HEK293 (cell line): ENCODE data around the gene STIL.

ENCODE experiments used
- CTCF ChIA-PET: fragments of 350-600 bp; formaldehyde crosslinking; extraction: SDS; loops from one replicate; lab custom pipeline; 2021; ENCODE audit warnings: antibody characterized with exemption; lab: Yijun Ruan, JAX
- POLR2A ChIA-PET: fragments of 300-600 bp; formaldehyde crosslinking; extraction: SDS; loops from one replicate; lab custom pipeline; 2020; ENCODE audit warnings: antibody characterized with exemption, inconsistent platforms; lab: Yijun Ruan, JAX
- H3K27ac ChIP-seq: fragments of 200-500 bp; sonication (Bioruptor generic); 2 replicates; pipeline ENCODE4 v1.5.1; 2014; ENCODE audit warnings: low read depth, low read length, control low read depth, inconsistent platforms; ENCODE audit errors: extremely low read depth
- H3K36me3 ChIP-seq, 2 experiments: fragments of 200-500 bp in 1 of 2; sonication (Bioruptor generic) in 1 of 2; 1 replicate in 1 of 2; 2 replicates in 1 of 2; pipeline ENCODE4 v1.5.1; 2014 to 2017; ENCODE audit warnings: inconsistent platforms in 2 of 2, low read length in 2 of 2; ENCODE audit not compliant: control insufficient read depth in 2 of 2, insufficient read depth in 1 of 2
- H3K4me1 ChIP-seq: fragments of 200-500 bp; sonication (Bioruptor generic); 2 replicates; pipeline ENCODE4 v1.5.1; 2014; ENCODE audit warnings: mild to moderate bottlenecking, low read length, inconsistent platforms; ENCODE audit not compliant: control insufficient read depth, insufficient read depth
- H3K4me3 ChIP-seq: 2 replicates; pipeline ENCODE4 v1.5.1; 2011; ENCODE audit warnings: low read depth, mild to moderate bottlenecking, control low read depth, low read length, moderate library complexity
- H3K9me3 ChIP-seq: fragments of 200-500 bp; sonication (Bioruptor generic); 2 replicates; pipeline ENCODE4 v1.5.1; 2014; ENCODE audit warnings: low read depth, low read length, inconsistent platforms; ENCODE audit not compliant: control insufficient read depth, insufficient read depth
- KLF9 ChIP-seq: fragments of 450-650 bp; formaldehyde crosslinking; IDR thresholded peaks from 2 replicates; pipeline ENCODE4 v1.5.1; 2016; ENCODE audit warnings: missing biosample characterization, missing genetic modification characterization, low read depth
- MEIS1 ChIP-seq: sonication (generic); formaldehyde crosslinking; IDR thresholded peaks from 2 replicates; pipeline ENCODE4 v1.8.1; 2022; ENCODE audit warnings: missing genetic modification reagents, mild to moderate bottlenecking, borderline replicate concordance
- MZF1 ChIP-seq: fragments of 450-650 bp; formaldehyde crosslinking; IDR thresholded peaks from 2 replicates; pipeline ENCODE4 v1.5.1; 2017; ENCODE audit warnings: missing biosample characterization, missing genetic modification characterization, borderline replicate concordance
- ZNF223 ChIP-seq: fragments of 450-650 bp; formaldehyde crosslinking; IDR thresholded peaks from 2 replicates; pipeline ENCODE4 v1.5.1; 2016; ENCODE audit warnings: missing biosample characterization, missing genetic modification characterization
- ZNF23 ChIP-seq: fragments of 450-650 bp; formaldehyde crosslinking; IDR thresholded peaks from 2 replicates; pipeline ENCODE4 v1.5.1; 2016; ENCODE audit warnings: missing biosample characterization, missing genetic modification characterization, borderline replicate concordance
- ZNF521 ChIP-seq: fragments of 450-650 bp; formaldehyde crosslinking; IDR thresholded peaks from 2 replicates; pipeline ENCODE4 v1.5.1; 2017; ENCODE audit warnings: missing biosample characterization, mild to moderate bottlenecking, missing genetic modification characterization
- ZNF768 ChIP-seq: fragments of 450-650 bp; formaldehyde crosslinking; IDR thresholded peaks from 2 replicates; pipeline ENCODE4 v1.5.1; 2018; ENCODE audit warnings: missing biosample characterization, mild to moderate bottlenecking, missing genetic modification characterization
- ZSCAN16 ChIP-seq: fragments of 450-650 bp; formaldehyde crosslinking; IDR thresholded peaks from 2 replicates; pipeline ENCODE4 v1.5.1; 2016; ENCODE audit warnings: missing biosample characterization, missing genetic modification characterization
- ZSCAN30 ChIP-seq: fragments of 450-650 bp; IDR thresholded peaks from 2 replicates; pipeline ENCODE4 v1.5.1; 2018; ENCODE audit warnings: missing biosample characterization, mild to moderate bottlenecking, missing genetic modification characterization, moderate library complexity
- TF ChIP-seq, protein P1 (sequence below): fragments of 450-650 bp; formaldehyde crosslinking; IDR thresholded peaks from 2 replicates; pipeline ENCODE4 v1.5.1; 2016; ENCODE audit warnings: missing biosample characterization, missing genetic modification characterization
- TF ChIP-seq, protein P2 (sequence below): fragments of 450-650 bp; formaldehyde crosslinking; IDR thresholded peaks from 2 replicates; pipeline ENCODE4 v1.5.1; 2016; ENCODE audit warnings: missing biosample characterization, missing genetic modification characterization
- TF ChIP-seq, protein P3 (sequence below): fragments of 450-650 bp; formaldehyde crosslinking; conservative IDR thresholded peaks from 2 replicates; pipeline ENCODE4 v1.5.1; 2016; ENCODE audit warnings: low read depth, missing biosample characterization, missing genetic modification characterization
- TF ChIP-seq, protein P4 (sequence below): fragments of 450-650 bp; formaldehyde crosslinking; IDR thresholded peaks from 2 replicates; pipeline ENCODE4 v1.5.1; 2016; ENCODE audit warnings: missing biosample characterization, missing genetic modification characterization
- TF ChIP-seq, protein P5 (sequence below): fragments of 450-650 bp; formaldehyde crosslinking; IDR thresholded peaks from 2 replicates; pipeline ENCODE4 v1.5.1; 2016; ENCODE audit warnings: missing biosample characterization, missing genetic modification characterization, low read depth
- TF ChIP-seq, protein P6 (sequence below): fragments of 450-650 bp; formaldehyde crosslinking; IDR thresholded peaks from 2 replicates; pipeline ENCODE4 v1.5.1; 2016; ENCODE audit warnings: missing biosample characterization, missing genetic modification characterization
- TF ChIP-seq, protein P7 (sequence below): fragments of 450-650 bp; formaldehyde crosslinking; IDR thresholded peaks from 2 replicates; pipeline ENCODE4 v1.5.1; 2017; ENCODE audit warnings: missing biosample characterization, missing genetic modification characterization

Gene STIL

DNA sequence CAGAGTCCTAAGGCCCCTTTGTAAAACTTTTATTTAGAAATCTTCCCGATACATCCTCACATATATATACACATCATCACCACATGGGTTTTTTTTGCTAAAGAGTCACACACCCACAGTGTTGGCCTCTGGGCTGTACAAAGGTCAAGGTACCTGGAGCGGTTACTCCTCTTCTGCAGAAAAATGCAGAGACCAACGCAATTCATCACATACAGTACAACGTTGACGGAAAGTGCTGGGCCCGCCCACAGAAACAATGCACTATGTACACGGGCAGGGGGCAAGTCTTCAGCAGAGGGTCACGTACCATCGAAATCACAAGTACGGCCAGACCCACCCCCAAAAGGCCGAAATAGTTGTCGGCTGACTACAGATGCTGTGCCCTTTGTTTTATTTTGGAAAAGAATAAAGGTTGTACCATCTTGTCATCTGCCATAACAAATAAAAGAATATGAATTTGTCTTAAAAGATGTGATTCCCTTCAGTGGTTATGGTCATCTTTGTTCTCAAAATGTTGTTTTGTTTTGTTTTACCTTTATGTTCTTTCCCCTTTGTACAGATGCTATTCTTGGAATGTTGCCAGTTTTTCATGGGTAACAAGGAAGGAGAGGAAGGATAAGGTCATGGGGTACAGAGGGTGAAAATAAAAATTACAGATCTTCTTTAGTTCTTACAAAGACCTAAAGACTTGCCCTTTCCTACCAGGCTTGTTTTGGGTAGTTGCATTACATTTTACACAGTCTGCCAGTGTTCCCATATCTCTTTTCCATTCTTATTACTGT, 97.5 kb downstream of the STIL start:
- H3K27ac ChIP-seq = no peak overlapping the region
- ChIA-PET POLR2A (no interaction called here), CTCF (interaction anchor here (1.4 kb wide), 1 partner anchor 23 kb away, joined by 5 read pairs; no protein-coding TSS in a partner anchor)
- H3K9me3 ChIP-seq = no peaks in the 10 kb centered on the region
- no peak overlapping the region for H3K4me3 ChIP-seq
- H3K4me1 ChIP-seq = no peaks in the 10 kb centered on the region
- H3K36me3 ChIP-seq = no peaks in the 10 kb centered on the region
- TF ChIP-seq, protein P1, sequence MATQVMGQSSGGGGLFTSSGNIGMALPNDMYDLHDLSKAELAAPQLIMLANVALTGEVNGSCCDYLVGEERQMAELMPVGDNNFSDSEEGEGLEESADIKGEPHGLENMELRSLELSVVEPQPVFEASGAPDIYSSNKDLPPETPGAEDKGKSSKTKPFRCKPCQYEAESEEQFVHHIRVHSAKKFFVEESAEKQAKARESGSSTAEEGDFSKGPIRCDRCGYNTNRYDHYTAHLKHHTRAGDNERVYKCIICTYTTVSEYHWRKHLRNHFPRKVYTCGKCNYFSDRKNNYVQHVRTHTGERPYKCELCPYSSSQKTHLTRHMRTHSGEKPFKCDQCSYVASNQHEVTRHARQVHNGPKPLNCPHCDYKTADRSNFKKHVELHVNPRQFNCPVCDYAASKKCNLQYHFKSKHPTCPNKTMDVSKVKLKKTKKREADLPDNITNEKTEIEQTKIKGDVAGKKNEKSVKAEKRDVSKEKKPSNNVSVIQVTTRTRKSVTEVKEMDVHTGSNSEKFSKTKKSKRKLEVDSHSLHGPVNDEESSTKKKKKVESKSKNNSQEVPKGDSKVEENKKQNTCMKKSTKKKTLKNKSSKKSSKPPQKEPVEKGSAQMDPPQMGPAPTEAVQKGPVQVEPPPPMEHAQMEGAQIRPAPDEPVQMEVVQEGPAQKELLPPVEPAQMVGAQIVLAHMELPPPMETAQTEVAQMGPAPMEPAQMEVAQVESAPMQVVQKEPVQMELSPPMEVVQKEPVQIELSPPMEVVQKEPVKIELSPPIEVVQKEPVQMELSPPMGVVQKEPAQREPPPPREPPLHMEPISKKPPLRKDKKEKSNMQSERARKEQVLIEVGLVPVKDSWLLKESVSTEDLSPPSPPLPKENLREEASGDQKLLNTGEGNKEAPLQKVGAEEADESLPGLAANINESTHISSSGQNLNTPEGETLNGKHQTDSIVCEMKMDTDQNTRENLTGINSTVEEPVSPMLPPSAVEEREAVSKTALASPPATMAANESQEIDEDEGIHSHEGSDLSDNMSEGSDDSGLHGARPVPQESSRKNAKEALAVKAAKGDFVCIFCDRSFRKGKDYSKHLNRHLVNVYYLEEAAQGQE (tag by site-specific recombination) = no peak
- no peak for TF ChIP-seq ZSCAN16 (tag by site-specific recombination)
- no peak for TF ChIP-seq KLF9 (tag by site-specific recombination)
- TF ChIP-seq, protein P2, sequence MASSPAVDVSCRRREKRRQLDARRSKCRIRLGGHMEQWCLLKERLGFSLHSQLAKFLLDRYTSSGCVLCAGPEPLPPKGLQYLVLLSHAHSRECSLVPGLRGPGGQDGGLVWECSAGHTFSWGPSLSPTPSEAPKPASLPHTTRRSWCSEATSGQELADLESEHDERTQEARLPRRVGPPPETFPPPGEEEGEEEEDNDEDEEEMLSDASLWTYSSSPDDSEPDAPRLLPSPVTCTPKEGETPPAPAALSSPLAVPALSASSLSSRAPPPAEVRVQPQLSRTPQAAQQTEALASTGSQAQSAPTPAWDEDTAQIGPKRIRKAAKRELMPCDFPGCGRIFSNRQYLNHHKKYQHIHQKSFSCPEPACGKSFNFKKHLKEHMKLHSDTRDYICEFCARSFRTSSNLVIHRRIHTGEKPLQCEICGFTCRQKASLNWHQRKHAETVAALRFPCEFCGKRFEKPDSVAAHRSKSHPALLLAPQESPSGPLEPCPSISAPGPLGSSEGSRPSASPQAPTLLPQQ (tag by site-specific recombination) = no peak
- TF ChIP-seq ZNF768 (tag by site-specific recombination) = no peak
- no peak for TF ChIP-seq ZNF23 (tag by site-specific recombination)
- TF ChIP-seq, protein P3, sequence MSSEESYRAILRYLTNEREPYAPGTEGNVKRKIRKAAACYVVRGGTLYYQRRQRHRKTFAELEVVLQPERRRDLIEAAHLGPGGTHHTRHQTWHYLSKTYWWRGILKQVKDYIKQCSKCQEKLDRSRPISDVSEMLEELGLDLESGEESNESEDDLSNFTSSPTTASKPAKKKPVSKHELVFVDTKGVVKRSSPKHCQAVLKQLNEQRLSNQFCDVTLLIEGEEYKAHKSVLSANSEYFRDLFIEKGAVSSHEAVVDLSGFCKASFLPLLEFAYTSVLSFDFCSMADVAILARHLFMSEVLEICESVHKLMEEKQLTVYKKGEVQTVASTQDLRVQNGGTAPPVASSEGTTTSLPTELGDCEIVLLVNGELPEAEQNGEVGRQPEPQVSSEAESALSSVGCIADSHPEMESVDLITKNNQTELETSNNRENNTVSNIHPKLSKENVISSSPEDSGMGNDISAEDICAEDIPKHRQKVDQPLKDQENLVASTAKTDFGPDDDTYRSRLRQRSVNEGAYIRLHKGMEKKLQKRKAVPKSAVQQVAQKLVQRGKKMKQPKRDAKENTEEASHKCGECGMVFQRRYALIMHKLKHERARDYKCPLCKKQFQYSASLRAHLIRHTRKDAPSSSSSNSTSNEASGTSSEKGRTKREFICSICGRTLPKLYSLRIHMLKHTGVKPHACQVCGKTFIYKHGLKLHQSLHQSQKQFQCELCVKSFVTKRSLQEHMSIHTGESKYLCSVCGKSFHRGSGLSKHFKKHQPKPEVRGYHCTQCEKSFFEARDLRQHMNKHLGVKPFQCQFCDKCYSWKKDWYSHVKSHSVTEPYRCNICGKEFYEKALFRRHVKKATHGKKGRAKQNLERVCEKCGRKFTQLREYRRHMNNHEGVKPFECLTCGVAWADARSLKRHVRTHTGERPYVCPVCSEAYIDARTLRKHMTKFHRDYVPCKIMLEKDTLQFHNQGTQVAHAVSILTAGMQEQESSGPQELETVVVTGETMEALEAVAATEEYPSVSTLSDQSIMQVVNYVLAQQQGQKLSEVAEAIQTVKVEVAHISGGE (tag by site-specific recombination) = no peak
- no peak for TF ChIP-seq ZNF521 (tag by site-specific recombination)
- TF ChIP-seq ZNF223 (tag by site-specific recombination) = no peak
- TF ChIP-seq, protein P4, sequence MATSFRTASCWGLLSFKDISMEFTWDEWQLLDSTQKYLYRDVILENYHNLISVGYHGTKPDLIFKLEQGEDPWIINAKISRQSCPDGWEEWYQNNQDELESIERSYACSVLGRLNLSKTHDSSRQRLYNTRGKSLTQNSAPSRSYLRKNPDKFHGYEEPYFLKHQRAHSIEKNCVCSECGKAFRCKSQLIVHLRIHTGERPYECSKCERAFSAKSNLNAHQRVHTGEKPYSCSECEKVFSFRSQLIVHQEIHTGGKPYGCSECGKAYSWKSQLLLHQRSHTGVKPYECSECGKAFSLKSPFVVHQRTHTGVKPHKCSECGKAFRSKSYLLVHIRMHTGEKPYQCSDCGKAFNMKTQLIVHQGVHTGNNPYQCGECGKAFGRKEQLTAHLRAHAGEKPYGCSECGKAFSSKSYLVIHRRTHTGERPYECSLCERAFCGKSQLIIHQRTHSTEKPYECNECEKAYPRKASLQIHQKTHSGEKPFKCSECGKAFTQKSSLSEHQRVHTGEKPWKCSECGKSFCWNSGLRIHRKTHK (tag by site-specific recombination) = no peak
- no peak for TF ChIP-seq MEIS1 (CRISPR knock-in tag)
- TF ChIP-seq, protein P5, sequence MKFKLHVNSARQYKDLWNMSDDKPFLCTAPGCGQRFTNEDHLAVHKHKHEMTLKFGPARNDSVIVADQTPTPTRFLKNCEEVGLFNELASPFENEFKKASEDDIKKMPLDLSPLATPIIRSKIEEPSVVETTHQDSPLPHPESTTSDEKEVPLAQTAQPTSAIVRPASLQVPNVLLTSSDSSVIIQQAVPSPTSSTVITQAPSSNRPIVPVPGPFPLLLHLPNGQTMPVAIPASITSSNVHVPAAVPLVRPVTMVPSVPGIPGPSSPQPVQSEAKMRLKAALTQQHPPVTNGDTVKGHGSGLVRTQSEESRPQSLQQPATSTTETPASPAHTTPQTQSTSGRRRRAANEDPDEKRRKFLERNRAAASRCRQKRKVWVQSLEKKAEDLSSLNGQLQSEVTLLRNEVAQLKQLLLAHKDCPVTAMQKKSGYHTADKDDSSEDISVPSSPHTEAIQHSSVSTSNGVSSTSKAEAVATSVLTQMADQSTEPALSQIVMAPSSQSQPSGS (tag by site-specific recombination) = no peak
- no peak for TF ChIP-seq MZF1 (tag by site-specific recombination)
- TF ChIP-seq, protein P6, sequence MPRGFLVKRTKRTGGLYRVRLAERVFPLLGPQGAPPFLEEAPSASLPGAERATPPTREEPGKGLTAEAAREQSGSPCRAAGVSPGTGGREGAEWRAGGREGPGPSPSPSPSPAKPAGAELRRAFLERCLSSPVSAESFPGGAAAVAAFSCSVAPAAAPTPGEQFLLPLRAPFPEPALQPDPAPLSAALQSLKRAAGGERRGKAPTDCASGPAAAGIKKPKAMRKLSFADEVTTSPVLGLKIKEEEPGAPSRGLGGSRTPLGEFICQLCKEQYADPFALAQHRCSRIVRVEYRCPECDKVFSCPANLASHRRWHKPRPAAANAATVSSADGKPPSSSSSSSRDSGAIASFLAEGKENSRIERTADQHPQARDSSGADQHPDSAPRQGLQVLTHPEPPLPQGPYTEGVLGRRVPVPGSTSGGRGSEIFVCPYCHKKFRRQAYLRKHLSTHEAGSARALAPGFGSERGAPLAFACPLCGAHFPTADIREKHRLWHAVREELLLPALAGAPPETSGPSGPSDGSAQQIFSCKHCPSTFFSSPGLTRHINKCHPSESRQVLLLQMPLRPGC (tag by site-specific recombination) = no peak
- TF ChIP-seq, protein P7, sequence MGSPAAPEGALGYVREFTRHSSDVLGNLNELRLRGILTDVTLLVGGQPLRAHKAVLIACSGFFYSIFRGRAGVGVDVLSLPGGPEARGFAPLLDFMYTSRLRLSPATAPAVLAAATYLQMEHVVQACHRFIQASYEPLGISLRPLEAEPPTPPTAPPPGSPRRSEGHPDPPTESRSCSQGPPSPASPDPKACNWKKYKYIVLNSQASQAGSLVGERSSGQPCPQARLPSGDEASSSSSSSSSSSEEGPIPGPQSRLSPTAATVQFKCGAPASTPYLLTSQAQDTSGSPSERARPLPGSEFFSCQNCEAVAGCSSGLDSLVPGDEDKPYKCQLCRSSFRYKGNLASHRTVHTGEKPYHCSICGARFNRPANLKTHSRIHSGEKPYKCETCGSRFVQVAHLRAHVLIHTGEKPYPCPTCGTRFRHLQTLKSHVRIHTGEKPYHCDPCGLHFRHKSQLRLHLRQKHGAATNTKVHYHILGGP (tag by site-specific recombination) = no peak
- no peak for TF ChIP-seq ZSCAN30
- TF ChIP-seq, all 188 proteins: peak for 0
